ENCODE measurements around the gene JDP2. TPM values are rescaled to one million over a fixed set of nuclear protein-coding genes. Genes with fewer than 3 reads are reported as not detected.

JDP2 gene, protein sequence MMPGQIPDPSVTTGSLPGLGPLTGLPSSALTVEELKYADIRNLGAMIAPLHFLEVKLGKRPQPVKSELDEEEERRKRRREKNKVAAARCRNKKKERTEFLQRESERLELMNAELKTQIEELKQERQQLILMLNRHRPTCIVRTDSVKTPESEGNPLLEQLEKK
- total RNA-seq (2022; extraction: Qiagen RNA extraction; ENCODE audit: low read depth), result 15.0 to 24.2 TPM (median 21.6 TPM) in 5 replicates

DNA sequence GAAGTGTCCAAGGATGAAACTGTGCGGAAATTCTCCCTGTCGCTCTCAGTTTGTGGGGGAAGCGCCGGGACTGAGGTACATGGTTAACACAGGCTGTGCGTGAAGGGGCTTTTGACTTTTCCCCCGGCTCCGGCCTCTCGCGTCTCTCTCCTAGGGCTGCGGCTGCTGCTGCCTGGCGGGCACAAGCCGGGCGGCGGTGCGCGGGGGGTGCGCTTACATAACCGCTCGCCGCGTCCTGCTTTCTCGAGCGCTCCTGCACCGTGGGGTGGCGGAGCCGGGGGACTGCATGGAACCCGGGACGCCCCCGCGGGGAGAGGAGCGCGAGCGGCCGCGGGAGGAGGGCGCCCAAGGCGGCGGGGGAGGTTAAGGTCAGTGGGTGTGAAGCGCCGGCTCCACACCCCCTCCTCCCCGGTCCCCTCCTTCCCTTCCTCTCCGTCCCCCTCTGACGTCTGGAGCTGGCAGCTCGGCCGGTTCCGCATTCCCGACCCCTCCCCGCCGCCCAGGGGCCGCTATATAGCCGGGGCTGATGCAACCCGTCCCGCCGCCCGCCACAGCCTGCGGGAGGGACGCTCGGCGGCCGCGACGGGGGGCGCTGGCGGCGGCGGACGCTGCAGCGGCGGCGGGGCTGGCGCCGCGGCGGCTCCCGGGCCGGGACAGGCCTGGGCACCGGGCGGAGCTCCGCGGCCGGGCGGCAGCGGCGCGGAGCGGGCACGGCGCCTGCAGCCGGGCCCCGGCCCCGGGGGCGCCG lies at the start of gene JDP2:
JDP2 (plus strand) TSS at position 541 of the 748 bp plus-strand sequence. CDS start 9,899 bp downstream, outside the sequence.

DNA sequence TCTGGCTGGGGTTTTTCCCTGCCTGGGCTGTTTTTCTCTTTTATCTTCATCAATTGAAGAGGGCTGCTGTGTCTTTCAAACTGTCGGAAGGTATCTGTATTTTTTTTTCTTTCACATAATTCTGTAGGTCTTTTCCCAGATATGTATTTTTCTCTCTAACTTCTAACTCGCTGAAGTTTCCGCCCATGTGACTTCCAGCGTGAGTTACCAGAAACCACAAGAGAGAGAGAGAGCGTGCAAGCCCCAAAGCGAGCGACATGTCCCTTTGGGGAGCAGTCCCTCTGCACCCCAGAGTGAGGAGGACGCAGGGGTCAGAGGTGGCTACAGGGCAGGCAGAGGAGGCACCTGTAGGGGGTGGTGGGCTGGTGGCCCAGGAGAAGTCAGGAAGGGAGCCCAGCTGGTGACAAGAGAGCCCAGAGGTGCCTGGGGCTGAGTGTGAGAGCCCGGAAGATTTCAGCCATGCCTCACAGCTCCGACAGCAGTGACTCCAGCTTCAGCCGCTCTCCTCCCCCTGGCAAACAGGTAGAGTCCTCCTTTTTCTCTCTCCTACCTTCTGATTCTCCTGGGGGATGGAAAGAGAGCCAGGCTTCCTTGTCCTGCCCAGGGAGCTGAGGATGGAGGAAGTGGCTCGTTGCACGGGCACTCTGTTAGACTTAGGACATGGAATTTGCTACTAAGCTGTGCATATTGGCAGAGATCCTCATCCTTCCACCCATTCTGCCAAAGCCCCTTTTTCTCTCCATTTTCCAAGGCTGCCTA lies 94.6 kb downstream of the JDP2 start, which contains the start of gene BATF:
BATF (plus strand) TSS at position 246 of the 759 bp plus-strand sequence; CDS start at position 460, 214 bp downstream.

Other genes starting within 250 kb of the JDP2 start
- 5.4 to 11.7 TPM (median 6.6 TPM) in 5 replicates for gene FOS, start 149.2 kb upstream of the JDP2 start, total RNA-seq (2022; extraction: Qiagen RNA extraction; ENCODE audit: low read depth)
- not detected in 5 replicates for gene BATF, start 94.4 kb downstream of the JDP2 start, total RNA-seq (2022; extraction: Qiagen RNA extraction; ENCODE audit: low read depth)
- gene FLVCR2, start 150.6 kb downstream of the JDP2 start, total RNA-seq (2022; extraction: Qiagen RNA extraction; ENCODE audit: low read depth), result 2.0 to 3.1 TPM (median 2.8 TPM) in 5 replicates
- gene ERG28, start 232.9 kb downstream of the JDP2 start, total RNA-seq (2022; extraction: Qiagen RNA extraction; ENCODE audit: low read depth), result 13.6 to 16.7 TPM (median 15.5 TPM) in 5 replicates
- gene TTLL5, start 233.2 kb downstream of the JDP2 start, total RNA-seq (2022; extraction: Qiagen RNA extraction; ENCODE audit: low read depth), result 13.3 to 14.5 TPM (median 13.6 TPM) in 5 replicates